Measurements from ENCODE around the gene SLC49A3. TPM values are rescaled to one million over a fixed set of nuclear protein-coding genes. Genes with fewer than 3 reads are reported as not detected.
A peak's percentile ranks its signal among the peaks of the same experiment; 100 is the strongest.
"Not testable (repeated sequence)": the region's sequence is repeated elsewhere in the genome, so short reads cannot be mapped to it uniquely, and the experiment has no call there.

SLC49A3 gene
- total and polyA plus RNA-seq, 12 donors: 1.4 to 24.5 (median 7.3) TPM

DNA sequence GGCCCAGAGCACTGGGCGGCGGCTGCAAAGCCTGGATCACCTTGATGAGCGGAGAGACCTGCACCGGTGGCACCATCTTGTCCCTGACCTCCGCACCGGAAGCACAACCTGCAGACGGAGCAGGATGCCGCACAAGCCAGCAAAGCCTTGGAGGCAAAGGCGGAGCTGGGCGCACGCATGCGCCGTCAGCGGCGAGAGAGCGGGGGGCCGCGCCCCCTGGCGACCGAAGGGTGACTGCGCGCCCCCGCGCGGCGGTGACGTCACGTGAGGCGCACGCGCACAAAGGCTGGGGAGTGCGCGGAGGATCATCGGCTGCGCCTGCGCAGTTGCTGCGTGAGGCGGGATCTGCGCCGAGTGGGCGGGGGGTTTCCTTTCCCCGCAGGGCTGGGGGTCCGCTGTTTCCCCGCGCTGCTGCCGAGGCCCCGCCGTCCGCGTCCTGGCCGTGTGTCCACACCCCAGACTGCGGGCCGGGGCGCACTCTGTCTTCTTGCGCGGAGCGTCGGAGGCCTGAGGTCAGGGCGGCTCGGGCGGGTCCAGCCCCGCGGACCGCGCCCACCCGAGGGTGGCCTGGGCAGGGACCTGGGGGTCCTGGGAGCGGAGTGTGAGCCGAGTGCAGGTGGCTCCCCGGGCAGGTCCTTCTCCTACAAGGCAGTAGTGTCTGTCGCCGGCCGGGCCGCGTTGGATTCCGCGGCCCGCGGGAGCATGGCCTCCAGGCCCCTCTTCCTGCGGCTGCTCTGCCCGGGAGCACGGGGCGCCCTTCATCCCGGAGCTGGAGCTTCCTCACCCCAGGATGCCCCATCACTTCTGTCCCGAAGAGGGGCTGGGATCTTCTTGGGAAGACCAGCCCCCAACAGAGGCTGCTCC, 14.5 kb downstream of the SLC49A3 start, which contains the start of the genes ATP5ME and MYL5:
Gene ATP5ME, minus strand, starts transcription at position 105 of the 864 bp plus-strand sequence. Its CDS starts 29 bp downstream, at position 76.
Gene MYL5, plus strand, starts transcription at position 371 of the 864 bp plus-strand sequence. CDS start 3,485 bp downstream, outside the sequence.
- Histone ChIP-seq H3K27ac (peak within 1 kb of the TSS; percentile 68 to 97 (median 95)), H3K9me3 (replicated peaks in 1 of 3) (no peaks in the 10 kb centered on the region), H3K36me3 (replicated peaks in 1 of 2) (peaks cover 0 to 24% of the 10 kb centered on the region in 2 donors), H3K4me3 (peak within 1 kb of the TSS; percentile 83 to 95 (median 84)), H3K4me1 (replicated peaks in 1 of 2) (peaks cover 24 to 33% of the 10 kb centered on the region in 2 donors), H3K27me3 (no peaks in the 10 kb centered on the region)
- intact Hi-C loops (cut with DNase I): no loop called here
- TF ChIP-seq POLR2A (IDR thresholded peaks at IDR 0.05): peak; percentile 72 to 78
- TF ChIP-seq, protein P1, sequence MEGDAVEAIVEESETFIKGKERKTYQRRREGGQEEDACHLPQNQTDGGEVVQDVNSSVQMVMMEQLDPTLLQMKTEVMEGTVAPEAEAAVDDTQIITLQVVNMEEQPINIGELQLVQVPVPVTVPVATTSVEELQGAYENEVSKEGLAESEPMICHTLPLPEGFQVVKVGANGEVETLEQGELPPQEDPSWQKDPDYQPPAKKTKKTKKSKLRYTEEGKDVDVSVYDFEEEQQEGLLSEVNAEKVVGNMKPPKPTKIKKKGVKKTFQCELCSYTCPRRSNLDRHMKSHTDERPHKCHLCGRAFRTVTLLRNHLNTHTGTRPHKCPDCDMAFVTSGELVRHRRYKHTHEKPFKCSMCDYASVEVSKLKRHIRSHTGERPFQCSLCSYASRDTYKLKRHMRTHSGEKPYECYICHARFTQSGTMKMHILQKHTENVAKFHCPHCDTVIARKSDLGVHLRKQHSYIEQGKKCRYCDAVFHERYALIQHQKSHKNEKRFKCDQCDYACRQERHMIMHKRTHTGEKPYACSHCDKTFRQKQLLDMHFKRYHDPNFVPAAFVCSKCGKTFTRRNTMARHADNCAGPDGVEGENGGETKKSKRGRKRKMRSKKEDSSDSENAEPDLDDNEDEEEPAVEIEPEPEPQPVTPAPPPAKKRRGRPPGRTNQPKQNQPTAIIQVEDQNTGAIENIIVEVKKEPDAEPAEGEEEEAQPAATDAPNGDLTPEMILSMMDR (IDR thresholded peaks at IDR 0.05): peak; percentile 61 to 98 (median 72)
- WGBS, 4 donors: 0 to 1% (median 0%) methylated on average over 12 to 84 of the region's 84 CpGs; no CpG with 5 or more reads in 1 of the 4 donors
- DNase-seq: peak; percentile 97 to 99 (median 98)

DNA sequence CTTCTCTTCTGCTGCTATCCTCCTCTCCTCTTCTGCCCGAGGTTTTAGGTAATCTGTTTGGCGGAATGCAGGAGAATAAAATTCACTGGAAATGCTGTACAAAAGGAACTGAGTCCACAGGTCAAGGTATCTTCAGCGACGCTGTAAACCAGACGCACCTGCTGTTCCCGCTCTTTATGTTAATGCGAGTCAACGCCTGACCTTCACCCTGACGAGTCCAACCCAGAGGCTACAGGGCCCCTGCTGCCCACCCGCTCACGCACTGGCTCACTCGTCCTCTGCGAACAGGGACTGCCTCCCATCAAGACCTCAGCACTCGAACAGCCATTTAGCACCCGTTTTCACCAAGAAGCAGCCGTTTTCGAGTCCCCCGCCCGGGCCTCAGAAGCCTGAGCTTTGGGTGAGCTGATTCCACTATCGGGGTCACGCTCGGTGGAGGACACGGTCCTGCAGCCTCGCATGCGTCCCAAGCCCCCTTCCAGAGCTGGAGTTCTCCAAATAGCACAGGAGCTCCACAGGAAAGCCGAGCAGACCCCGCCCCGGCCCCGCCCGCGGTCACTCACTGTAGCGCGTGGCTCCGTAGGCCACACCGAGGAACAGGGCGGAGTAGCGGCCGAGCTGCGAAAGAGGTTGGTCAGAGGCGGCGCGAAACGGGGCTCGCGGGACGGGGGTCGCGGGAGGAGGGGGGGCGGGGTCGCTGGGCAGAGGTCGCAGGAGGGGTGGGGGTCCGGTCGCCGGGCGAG, 15.4 kb downstream of the SLC49A3 start:
- WGBS, 4 donors: 5 to 25% (median 13%) methylated on average over 16 to 55 of the region's 55 CpGs
- H3K27ac ChIP-seq: peak overlapping the region in 4 of 5 donors; percentile 94 to 97 (median 96)

DNA sequence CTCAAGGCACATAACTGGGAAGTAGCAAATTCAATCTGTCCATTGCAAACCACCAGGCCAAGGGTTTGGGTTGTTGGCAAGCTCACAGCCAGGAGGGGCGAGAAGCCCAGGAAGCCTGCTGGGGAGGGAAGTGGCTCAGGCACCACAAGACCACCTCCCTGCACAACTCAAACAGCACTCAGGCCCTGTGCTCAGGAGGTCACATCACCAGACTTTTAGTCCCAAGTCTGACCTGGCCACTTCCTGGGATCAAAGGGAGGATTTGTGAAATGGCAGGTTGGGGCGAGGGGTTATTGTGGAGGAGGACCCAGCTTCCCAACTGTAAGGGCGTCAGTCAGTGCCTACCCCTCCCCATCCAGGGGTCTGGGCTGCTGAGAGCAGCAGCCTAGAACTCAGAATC, 17.2 kb downstream of the SLC49A3 start:
- 90 to 94% (median 93%) methylated on average over 3 of the region's 3 CpGs for WGBS, 4 donors
- peaks cover 13 to 16% of the 10 kb centered on the region in 2 donors for H3K4me1 ChIP-seq (replicated peaks in 1 of 2)
- H3K4me3 ChIP-seq: no peak overlapping the region
- no peak overlapping the region for H3K27ac ChIP-seq
- no peak for DNase-seq
- intact Hi-C loops (cut with DNase I): no loop called here
- no peaks in the 10 kb centered on the region for H3K9me3 ChIP-seq (replicated peaks in 1 of 3)
- H3K36me3 ChIP-seq (replicated peaks in 1 of 2): peaks cover 0 to 24% of the 10 kb centered on the region in 2 donors
- no peaks in the 10 kb centered on the region for H3K27me3 ChIP-seq
- TF ChIP-seq, protein P1 (IDR thresholded peaks at IDR 0.05): no peak
- no peak for TF ChIP-seq POLR2A (IDR thresholded peaks at IDR 0.05)

More for the DNA sequence above, 15.4 kb downstream of the SLC49A3 start:
- intact Hi-C loops (cut with DNase I): no loop called here
- peak in 6 of 7 donors; percentile 63 to 74 (median 66) for DNase-seq
- TF ChIP-seq, protein P1 (IDR thresholded peaks at IDR 0.05): no peak
- TF ChIP-seq POLR2A (IDR thresholded peaks at IDR 0.05): no peak
- peak overlapping the region in 2 of 4 donors; percentile 83 to 95 for H3K4me3 ChIP-seq
- H3K36me3 ChIP-seq (replicated peaks in 1 of 2): peaks cover 0 to 24% of the 10 kb centered on the region in 2 donors
- peaks cover 17 to 25% of the 10 kb centered on the region in 2 donors for H3K4me1 ChIP-seq (replicated peaks in 1 of 2)
- no peaks in the 10 kb centered on the region for H3K27me3 ChIP-seq
- H3K9me3 ChIP-seq (replicated peaks in 1 of 3): no peaks in the 10 kb centered on the region

DNA sequence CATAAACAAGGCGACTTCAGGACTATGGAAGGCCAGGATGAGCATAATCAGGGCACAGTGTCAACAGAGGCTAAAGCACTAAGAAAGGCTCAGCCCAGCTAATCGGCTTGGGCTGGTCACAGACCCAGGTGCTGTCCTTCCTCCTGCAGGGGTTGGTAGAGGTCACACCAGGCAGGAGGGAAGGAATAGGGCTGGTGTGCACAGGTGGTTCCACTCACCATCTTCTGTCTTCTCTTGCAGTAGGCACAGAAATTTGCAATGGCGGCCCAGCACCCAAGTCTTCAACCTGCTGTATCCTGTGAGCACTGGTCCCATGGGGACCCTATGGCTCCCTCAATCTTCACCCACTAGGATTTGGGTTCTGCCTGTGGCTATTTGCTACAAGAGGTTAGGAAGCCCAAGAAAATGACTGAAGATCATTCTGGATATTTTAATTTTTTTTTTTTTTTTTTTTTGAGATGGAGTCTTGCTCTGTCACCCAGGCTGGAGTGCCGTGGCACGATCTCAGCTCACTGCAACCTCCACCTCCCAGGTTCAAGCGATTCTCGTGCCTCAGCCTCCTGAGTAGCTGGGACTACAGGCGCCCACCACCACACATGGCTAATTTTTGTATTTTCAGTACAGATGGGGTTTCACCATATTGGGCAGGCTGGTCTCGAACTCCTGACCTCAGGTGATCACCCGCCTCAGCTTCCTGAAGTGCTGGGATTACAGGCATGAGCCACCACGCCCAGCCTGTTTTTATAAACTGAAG, 19.0 kb downstream of the SLC49A3 start:
- H3K4me3 ChIP-seq; intact Hi-C loops (cut with DNase I): not testable (repeated sequence)
- 87 to 91% (median 90%) methylated on average over 11 of the region's 11 CpGs for WGBS, 4 donors

DNA sequence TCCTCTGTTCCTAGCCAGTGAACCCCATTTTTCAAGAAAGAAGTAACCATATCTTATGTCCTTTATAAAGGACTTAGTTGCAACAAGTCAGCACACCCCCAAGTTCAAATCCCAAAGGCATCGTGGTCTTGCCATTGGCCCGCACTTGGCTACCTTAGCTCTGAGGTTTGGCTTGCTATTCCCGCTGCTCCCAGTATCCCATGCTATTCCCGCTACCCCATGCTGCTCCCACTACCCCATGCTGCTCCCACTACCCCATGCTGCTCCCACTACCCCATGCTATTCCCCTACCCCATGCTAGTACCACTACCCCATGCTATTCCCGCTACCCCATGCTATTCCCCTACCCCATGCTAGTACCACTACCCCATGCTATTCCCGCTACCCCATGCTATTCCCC, 20.7 kb downstream of the SLC49A3 start:
- intact Hi-C loops (cut with DNase I); H3K4me1 ChIP-seq (replicated peaks in 1 of 2); DNase-seq; H3K27ac ChIP-seq; H3K27me3 ChIP-seq; H3K4me3 ChIP-seq; H3K9me3 ChIP-seq (replicated peaks in 1 of 3): not testable (repeated sequence)
- 89 to 94% (median 91%) methylated on average over 4 to 6 of the region's 6 CpGs for WGBS, 4 donors
- H3K36me3 ChIP-seq (replicated peaks in 1 of 2): peaks cover 0 to 24% of the 10 kb centered on the region in 2 donors

More for the DNA sequence above, 19.0 kb downstream of the SLC49A3 start:
- Histone ChIP-seq H3K4me1 (replicated peaks in 1 of 2) (peaks cover 9 to 11% of the 10 kb centered on the region in 2 donors), H3K36me3 (replicated peaks in 1 of 2) (peaks cover 0 to 24% of the 10 kb centered on the region in 2 donors)
- not testable (repeated sequence) for H3K27ac ChIP-seq; H3K9me3 ChIP-seq (replicated peaks in 1 of 3); H3K27me3 ChIP-seq
- peak in 1 of 7 donors; percentile 24 for DNase-seq

All from adrenal gland (tissue), 12 donors.